HCT116 (cell line): ENCODE data around the gene SLC25A19. TPM values are rescaled to one million over a fixed set of nuclear protein-coding genes. Genes with fewer than 3 reads are reported as not detected.

Experiments used
- ATAC-seq: fragments of 200-7000 bp; cut with Tn5 transposase; 2 replicates; pipeline ENCODE4 v1.9.1; 2020; ENCODE audit warnings: mild to moderate bottlenecking, moderate library complexity
- BruUV-seq: library from RNA; stranded (reverse); fragments of 400-500 nt; replicated peaks from 2 replicates; lab custom pipeline; 2021; lab: Mats Ljungman, UMichigan
- CTCF ChIA-PET: fragments of 300-600 bp; sonication (Branson Sonifier 250); formaldehyde crosslinking; loops from one replicate; lab custom pipeline; 2021; ENCODE audit warnings: antibody characterized with exemption; lab: Charles Lee
- POLR2A ChIA-PET: fragments of 300-600, 350-600 bp; sonication (Branson Sonifier 250); formaldehyde crosslinking; loops from one replicate; lab custom pipeline; 2021; ENCODE audit warnings: antibody characterized with exemption; lab: Charles Lee
- RAD21 ChIA-PET, 2 experiments: fragments of 300-600 bp; sonication (Branson Sonifier 250); formaldehyde crosslinking; loops; one replicate each; lab custom pipeline; 2023; ENCODE audit warnings: low total read pairs in 2 of 2; ENCODE audit not compliant: uncharacterized antibody in 2 of 2, unreplicated experiment in 2 of 2, low non-redundant PET in 1 of 2; lab: Charles Lee
- DNase-seq: peaks from one replicate; pipeline ENCODE4 v3.0.0-alpha.2; 2010; ENCODE audit warnings: low read depth, low spot score
- H2AFZ ChIP-seq: fragments of 200-600 bp; shearing (Covaris generic), sonication (generic); 2 replicates; pipeline ENCODE4 v1.6.1; 2017; ENCODE audit warnings: low read depth, mixed run types, mixed read lengths, antibody characterized with exemption, low read length; ENCODE audit not compliant: poor library complexity, severe bottlenecking
- H3K27ac ChIP-seq: 2 replicates; pipeline ENCODE4 v1.5.1; 2012; ENCODE audit warnings: low read depth, low read length
- H3K27me3 ChIP-seq: fragments of 200-600 bp; sonication (generic); 2 replicates; pipeline ENCODE4 v1.6.1; 2016; ENCODE audit warnings: mixed run types, low read length, mixed read lengths; ENCODE audit not compliant: insufficient read depth
- H3K36me3 ChIP-seq, 2 experiments: fragments of 200-500 bp in 1 of 2; fragments of 200-600 bp in 1 of 2; sonication (Bioruptor generic) in 1 of 2; sonication (generic) in 1 of 2; 2 replicates each; pipeline versions ENCODE4 v1.5.1 to v1.6.1; 2014 to 2016; ENCODE audit warnings: low read length in 2 of 2, inconsistent platforms in 1 of 2, mixed read lengths in 1 of 2, mixed run types in 1 of 2; ENCODE audit not compliant: insufficient read depth in 2 of 2, control insufficient read depth in 1 of 2
- H3K4me1 ChIP-seq, 2 experiments: fragments of 200-600 bp in 1 of 2; sonication (generic) in 1 of 2; 2 replicates each; pipeline versions ENCODE4 v1.5.1 to v1.6.1; 2012 to 2017; ENCODE audit warnings: low read length in 2 of 2, inconsistent platforms in 1 of 2, mild to moderate bottlenecking in 1 of 2, mixed read lengths in 1 of 2, mixed run types in 1 of 2, moderate library complexity in 1 of 2; ENCODE audit not compliant: insufficient read depth in 2 of 2, control insufficient read depth in 1 of 2
- H3K4me2 ChIP-seq: fragments of 200-600 bp; sonication (generic); 2 replicates; pipeline ENCODE4 v1.6.1; 2017; ENCODE audit warnings: mixed run types, low read length, mixed read lengths
- H3K4me3 ChIP-seq, 2 experiments: fragments of 200-600 bp in 1 of 2; sonication (generic) in 1 of 2; replicated peaks in 1 of 2; 2 replicates each; pipeline ENCODE4 v1.5.1; 2011 to 2016; ENCODE audit warnings: low read length in 2 of 2, control low read depth in 1 of 2, low read depth in 1 of 2, mild to moderate bottlenecking in 1 of 2, mixed read lengths in 1 of 2, mixed run types in 1 of 2
- H3K79me2 ChIP-seq: fragments of 200-600 bp; sonication (generic); 2 replicates; pipeline ENCODE4 v1.6.1; 2017; ENCODE audit warnings: mild to moderate bottlenecking, mixed run types, low read length, moderate library complexity, mixed read lengths; ENCODE audit not compliant: insufficient read depth
- H3K9ac ChIP-seq: fragments of 200-600 bp; sonication (generic); 2 replicates; pipeline ENCODE4 v1.6.1; 2016; ENCODE audit warnings: low read length, mixed read lengths
- H3K9me2 ChIP-seq: fragments of 200-600 bp; sonication (generic), shearing (Covaris generic); 2 replicates; pipeline ENCODE4 v1.6.1; 2017; ENCODE audit warnings: mixed run types, mild to moderate bottlenecking, moderate library complexity; ENCODE audit not compliant: insufficient read depth
- H3K9me3 ChIP-seq, 2 experiments: fragments of 200-500 bp in 1 of 2; fragments of 200-600 bp in 1 of 2; sonication (Bioruptor generic) in 1 of 2; sonication (generic) in 1 of 2; 2 replicates each; pipeline ENCODE4 v1.6.1; 2014 to 2017; ENCODE audit warnings: low read length in 2 of 2, mixed read lengths in 2 of 2, inconsistent platforms in 1 of 2, low read depth in 1 of 2, mild to moderate bottlenecking in 1 of 2, mixed run types in 1 of 2, moderate library complexity in 1 of 2; ENCODE audit not compliant: control insufficient read depth in 1 of 2, insufficient read depth in 1 of 2
- H4K20me1 ChIP-seq: fragments of 200-600 bp; sonication (generic), shearing (Covaris generic); 2 replicates; pipeline ENCODE4 v1.6.1; 2017; ENCODE audit warnings: mixed run types, mild to moderate bottlenecking, moderate library complexity; ENCODE audit not compliant: insufficient read depth
- CBX3 ChIP-seq: IDR thresholded peaks from 2 replicates; pipeline ENCODE4 v1.6.1; 2012; ENCODE audit warnings: low read depth
- EZH2 ChIP-seq: fragments of 200-600 bp; sonication (generic); IDR thresholded peaks from 2 replicates; pipeline ENCODE4 v1.6.1; 2017; ENCODE audit warnings: antibody characterized with exemption, mixed run types
- EZH2phosphoT487 ChIP-seq: fragments of 200-600 bp; IDR thresholded peaks from 2 replicates; pipeline ENCODE4 v1.6.1; 2018; ENCODE audit warnings: antibody characterized with exemption, borderline replicate concordance
- REST ChIP-seq: IDR thresholded peaks from 2 replicates; pipeline ENCODE4 v1.6.1; 2012; ENCODE audit warnings: low read depth
- SRF ChIP-seq: IDR thresholded peaks from 2 replicates; pipeline ENCODE4 v1.6.1; 2012; ENCODE audit warnings: low read depth
- intact Hi-C: fragments of 100-400 bp; cut with micrococcal nuclease; formaldehyde crosslinking; loops from 2 replicates; pipeline ENCODE4 v1.10.0; 2022
- total RNA-seq: library from RNA; stranded (reverse); gene quantifications from one replicate; pipeline ENCODE4 v1.2.1, GENCODE V29; 2021; ENCODE audit not compliant: unreplicated experiment

SLC25A19 gene
- total RNA-seq, 1 experiment from 2014 or later: 38.7 TPM

DNA sequence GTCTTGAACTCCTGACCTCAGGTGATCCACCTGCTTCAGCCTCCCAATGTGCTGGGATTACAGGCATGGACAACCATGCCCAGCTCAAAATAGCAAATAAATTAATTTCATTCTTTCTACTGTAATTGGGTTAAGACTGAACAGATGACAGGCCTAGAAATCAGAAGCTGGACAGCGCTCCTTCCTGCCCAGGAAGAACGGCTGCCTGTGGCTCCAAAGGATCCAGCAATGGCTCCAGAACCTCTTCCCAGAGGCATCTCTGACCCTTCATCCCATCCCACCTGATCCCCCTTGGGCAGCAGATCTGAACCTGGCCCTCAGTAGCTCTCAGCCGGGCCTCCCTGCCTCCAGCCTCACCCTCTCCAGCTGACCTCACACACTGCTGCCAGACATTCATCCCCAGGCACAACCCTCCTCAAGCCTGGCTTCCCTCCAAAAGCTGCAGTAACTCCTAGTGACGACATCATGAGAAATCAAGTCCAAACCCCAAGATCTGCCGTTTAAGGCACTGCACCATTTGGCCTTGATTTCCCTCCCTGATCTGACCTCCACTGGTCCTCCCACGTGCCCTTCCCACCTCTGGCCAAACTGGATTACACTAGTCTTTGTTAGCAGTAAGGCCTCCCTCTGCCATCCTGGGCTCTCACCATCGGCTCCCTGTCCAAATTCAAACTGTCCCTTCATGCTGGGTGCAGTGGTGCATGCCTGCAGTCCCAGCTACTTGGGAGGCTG lies 15.1 kb downstream of the SLC25A19 start:
- RAD21 ChIA-PET: no interaction called here
- POLR2A ChIA-PET: interaction anchor here (0.7 to 2.4 kb wide), 3 partner anchors 15 to 1080 kb away, joined by 5 to 12 read pairs (median 5); partner anchors contain the start of genes PRPSAP1 and SLC25A19
- no peak for DNase-seq
- Histone ChIP-seq H3K9me2 (no peaks in the 10 kb centered on the region), H3K79me2 (peaks cover 9% of the 10 kb centered on the region; the same call in 1 of the 2 replicates)
- TF ChIP-seq EZH2: no peak
- no peak for TF ChIP-seq CBX3
- TF ChIP-seq SRF: no peak
- no peak for TF ChIP-seq EZH2phosphoT487
- no peak for TF ChIP-seq REST
- TF ChIP-seq, all 23 proteins: peak for 0
- intact Hi-C loops: loop anchor here (5.0 kb wide), 1 partner anchor 243 kb away; the partner anchor contains the start of genes CASKIN2 and TSEN54
- Histone ChIP-seq H3K36me3 (peaks cover 4 to 30% of the 10 kb centered on the region in 2 experiments; a peak in 2 of 4 replicates), H3K9ac (no peak overlapping the region), H3K4me2 (no peak overlapping the region), H3K27me3 (no peaks in the 10 kb centered on the region), H2AFZ (no peak overlapping the region), H3K4me3 (no peak overlapping the region), H3K27ac (no peak overlapping the region), H4K20me1 (no peaks in the 10 kb centered on the region), H3K9me3 (no peaks in the 10 kb centered on the region), H3K4me1 (peaks cover 14 to 32% of the 10 kb centered on the region in 2 experiments)
- ATAC-seq: no peak
- CTCF ChIA-PET: no interaction called here
- no TSS peak for BruUV-seq
